Testis (tissue), 2 donors: Measurements from ENCODE around the gene ZBTB12.

Source experiments
- POLR2A ChIP-seq: fragments of 450-650 bp; IDR thresholded peaks from one replicate; pipeline ENCODE4 v1.6.1; 2017; ENCODE audit warnings: antibody characterized with exemption, mild to moderate bottlenecking, moderate library complexity
- TF ChIP-seq, protein P1 (sequence below), 3 experiments: fragments of 450-650 bp in 2 of 3; fragments of 200-600 bp in 1 of 3; sonication (generic) in 1 of 3; IDR thresholded peaks; one replicate each; pipeline ENCODE4 v1.5.1; 2016 to 2019; ENCODE audit warnings: antibody characterized with exemption in 3 of 3, mild to moderate bottlenecking in 2 of 3, moderate library complexity in 1 of 3

DNA sequence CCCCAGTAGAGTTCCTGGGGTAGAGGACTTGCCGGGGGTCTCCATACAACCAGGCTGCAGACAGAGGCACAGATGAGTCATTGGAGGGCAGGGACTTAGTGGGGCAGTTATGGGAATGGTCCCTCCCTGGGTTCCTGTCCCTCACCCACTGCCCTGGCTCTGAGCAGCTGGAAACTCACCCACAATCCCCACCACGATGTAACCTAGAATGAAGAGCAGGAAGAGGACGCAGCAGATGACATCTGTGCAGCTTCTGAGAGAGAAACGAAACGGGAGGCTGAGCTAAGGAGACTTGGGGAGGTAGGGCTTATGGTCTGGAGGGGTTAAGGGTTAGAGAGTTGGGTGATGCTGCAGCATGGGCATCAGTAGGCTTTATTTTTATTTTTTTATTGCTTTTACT is 26.0 kb downstream of the ZBTB12 start:
- TF ChIP-seq, protein P1, sequence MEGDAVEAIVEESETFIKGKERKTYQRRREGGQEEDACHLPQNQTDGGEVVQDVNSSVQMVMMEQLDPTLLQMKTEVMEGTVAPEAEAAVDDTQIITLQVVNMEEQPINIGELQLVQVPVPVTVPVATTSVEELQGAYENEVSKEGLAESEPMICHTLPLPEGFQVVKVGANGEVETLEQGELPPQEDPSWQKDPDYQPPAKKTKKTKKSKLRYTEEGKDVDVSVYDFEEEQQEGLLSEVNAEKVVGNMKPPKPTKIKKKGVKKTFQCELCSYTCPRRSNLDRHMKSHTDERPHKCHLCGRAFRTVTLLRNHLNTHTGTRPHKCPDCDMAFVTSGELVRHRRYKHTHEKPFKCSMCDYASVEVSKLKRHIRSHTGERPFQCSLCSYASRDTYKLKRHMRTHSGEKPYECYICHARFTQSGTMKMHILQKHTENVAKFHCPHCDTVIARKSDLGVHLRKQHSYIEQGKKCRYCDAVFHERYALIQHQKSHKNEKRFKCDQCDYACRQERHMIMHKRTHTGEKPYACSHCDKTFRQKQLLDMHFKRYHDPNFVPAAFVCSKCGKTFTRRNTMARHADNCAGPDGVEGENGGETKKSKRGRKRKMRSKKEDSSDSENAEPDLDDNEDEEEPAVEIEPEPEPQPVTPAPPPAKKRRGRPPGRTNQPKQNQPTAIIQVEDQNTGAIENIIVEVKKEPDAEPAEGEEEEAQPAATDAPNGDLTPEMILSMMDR (IDR thresholded peaks at IDR 0.05), result no peak
- TF ChIP-seq POLR2A, result no peak
